ENCODE data around the gene CENPF. TPM values are rescaled to one million over a fixed set of nuclear protein-coding genes. Genes with fewer than 3 reads are reported as not detected.

CENPF gene
- 63.9 to 104 TPM (median 71.6 TPM) in 5 replicates for total RNA-seq (2022; extraction: Qiagen RNA extraction)

GRCh38 chr1:214602764-214603657, at the start of gene CENPF:
TSS of gene CENPF (plus strand) at chr1:214603195. CDS start at chr1:214613755, 10,560 bp downstream.

Other genes starting within 250 kb of the CENPF start
- gene PTPN14, start 51.6 kb upstream of the CENPF start, total RNA-seq (2022; extraction: Qiagen RNA extraction) = 8.0 to 13.6 TPM (median 10.7 TPM) in 5 replicates

Measured in A549 treated with Mapracorat at 1 μM for 4 hours (cell line).